Fibroblast of mammary gland (primary cell): ENCODE results near the gene PRDM16.

ENCODE experiments used
- DNase-seq: peaks from one replicate; pipeline ENCODE4 v3.0.0-alpha.2; 2010; ENCODE audit warnings: low read depth
- H3K4me3 ChIP-seq: 2 replicates; pipeline ENCODE4 v1.5.1; 2011; ENCODE audit warnings: low read depth, mild to moderate bottlenecking, low read length, moderate library complexity; ENCODE audit not compliant: control insufficient read depth
- TF ChIP-seq, protein P1 (sequence below): conservative IDR thresholded peaks from 2 replicates; pipeline ENCODE4 v1.5.1; 2011; ENCODE audit warnings: low read depth, low read length, inconsistent platforms; ENCODE audit not compliant: control insufficient read depth, insufficient read depth

Gene PRDM16

DNA sequence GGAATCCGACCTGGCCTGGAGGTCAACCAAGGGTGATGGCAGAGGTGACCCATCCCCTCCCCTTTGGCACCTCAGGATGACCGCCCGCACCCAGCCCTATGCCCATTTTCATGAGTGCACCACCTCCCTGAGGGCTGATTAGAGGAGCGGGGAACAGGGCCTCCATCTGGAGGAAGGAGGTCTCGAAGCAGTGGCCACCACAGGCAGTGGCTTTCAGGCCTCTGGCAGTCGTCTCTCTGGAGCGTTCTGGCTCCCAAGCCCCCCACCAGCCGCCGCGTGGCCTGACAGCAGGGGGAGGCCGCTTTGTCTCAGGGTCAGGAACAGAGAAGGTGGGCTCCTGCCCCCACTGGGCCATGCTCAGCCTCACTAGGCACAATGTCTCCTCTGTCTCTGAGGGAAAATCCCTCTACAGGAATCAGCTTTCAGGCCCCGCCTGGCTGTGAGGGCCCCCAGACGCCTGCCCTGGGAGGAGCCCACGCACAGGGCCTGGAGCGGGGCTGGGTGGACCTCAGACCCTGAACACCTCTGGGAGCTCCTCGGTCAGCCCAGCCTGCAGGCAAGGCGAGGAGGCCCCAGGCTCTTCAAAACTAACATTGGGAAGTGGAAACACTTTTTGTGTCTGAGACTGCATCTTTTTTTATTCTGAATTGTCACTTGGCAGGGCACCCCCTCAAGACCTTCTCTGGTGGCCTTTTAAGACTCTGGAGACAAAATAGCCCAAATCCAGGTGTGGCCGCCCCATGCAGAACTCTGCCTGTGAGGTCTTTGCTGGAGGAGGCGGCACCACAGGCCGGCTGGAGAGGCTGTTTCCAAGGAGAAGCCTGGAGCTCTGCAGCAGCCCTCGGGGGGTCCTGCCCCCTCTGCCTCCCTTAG, 257.7 kb downstream of the PRDM16 start:
- TF ChIP-seq, protein P1, sequence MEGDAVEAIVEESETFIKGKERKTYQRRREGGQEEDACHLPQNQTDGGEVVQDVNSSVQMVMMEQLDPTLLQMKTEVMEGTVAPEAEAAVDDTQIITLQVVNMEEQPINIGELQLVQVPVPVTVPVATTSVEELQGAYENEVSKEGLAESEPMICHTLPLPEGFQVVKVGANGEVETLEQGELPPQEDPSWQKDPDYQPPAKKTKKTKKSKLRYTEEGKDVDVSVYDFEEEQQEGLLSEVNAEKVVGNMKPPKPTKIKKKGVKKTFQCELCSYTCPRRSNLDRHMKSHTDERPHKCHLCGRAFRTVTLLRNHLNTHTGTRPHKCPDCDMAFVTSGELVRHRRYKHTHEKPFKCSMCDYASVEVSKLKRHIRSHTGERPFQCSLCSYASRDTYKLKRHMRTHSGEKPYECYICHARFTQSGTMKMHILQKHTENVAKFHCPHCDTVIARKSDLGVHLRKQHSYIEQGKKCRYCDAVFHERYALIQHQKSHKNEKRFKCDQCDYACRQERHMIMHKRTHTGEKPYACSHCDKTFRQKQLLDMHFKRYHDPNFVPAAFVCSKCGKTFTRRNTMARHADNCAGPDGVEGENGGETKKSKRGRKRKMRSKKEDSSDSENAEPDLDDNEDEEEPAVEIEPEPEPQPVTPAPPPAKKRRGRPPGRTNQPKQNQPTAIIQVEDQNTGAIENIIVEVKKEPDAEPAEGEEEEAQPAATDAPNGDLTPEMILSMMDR: no peak
- DNase-seq: no peak
- no peak overlapping the region for H3K4me3 ChIP-seq

DNA sequence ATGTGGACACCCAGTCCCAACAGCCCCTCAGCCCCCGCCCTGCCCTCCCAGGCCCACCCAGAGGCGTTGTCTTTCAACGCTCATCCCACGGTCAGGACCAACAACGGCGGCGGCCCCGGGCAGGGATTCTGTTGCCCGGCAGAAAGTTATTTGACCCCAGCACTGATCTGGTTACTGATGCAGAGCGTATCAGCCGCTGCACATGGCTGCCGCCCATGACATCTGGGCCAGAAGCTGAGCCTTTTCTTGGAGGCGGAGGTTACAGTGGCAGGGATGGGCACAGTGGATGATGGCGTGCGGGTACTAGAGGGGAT, 258.3 kb downstream of the PRDM16 start:
- TF ChIP-seq, protein P1: no peak
- no peak overlapping the region for H3K4me3 ChIP-seq
- no peak for DNase-seq

DNA sequence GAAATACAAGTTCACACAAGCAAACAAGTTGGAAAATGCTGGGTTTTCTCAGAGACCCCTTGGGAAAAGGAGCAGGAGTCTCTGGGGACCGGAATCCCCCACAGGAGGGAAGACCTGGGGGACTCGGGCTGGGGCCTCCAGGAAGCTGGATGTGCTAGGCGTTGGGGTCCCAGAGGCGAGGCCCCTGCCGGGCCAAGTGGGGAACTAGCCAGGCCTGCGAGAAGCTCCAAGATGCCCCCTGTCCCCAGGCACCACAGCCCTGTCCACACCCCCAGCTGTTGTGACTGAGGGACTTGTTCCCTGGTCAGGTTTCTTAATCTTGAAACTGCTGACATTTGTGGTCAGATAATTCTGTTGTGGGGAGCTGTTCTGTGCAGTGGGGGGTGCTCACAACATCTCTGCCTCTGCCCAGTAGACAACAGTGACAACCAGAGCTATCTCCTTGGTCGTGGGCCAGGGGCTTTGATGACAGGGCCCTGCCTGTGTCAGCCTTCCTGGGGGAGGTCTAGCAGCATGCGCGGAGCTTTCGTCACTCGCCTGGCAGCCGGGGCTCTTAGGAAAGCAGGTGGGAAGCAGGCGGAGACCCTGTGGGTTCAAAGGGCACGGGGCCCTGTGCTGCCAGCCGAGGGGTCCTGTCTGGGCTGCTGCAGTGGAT, 259.1 kb downstream of the PRDM16 start:
- TF ChIP-seq, protein P1: no peak
- no peak overlapping the region for H3K4me3 ChIP-seq
- DNase-seq: no peak

DNA sequence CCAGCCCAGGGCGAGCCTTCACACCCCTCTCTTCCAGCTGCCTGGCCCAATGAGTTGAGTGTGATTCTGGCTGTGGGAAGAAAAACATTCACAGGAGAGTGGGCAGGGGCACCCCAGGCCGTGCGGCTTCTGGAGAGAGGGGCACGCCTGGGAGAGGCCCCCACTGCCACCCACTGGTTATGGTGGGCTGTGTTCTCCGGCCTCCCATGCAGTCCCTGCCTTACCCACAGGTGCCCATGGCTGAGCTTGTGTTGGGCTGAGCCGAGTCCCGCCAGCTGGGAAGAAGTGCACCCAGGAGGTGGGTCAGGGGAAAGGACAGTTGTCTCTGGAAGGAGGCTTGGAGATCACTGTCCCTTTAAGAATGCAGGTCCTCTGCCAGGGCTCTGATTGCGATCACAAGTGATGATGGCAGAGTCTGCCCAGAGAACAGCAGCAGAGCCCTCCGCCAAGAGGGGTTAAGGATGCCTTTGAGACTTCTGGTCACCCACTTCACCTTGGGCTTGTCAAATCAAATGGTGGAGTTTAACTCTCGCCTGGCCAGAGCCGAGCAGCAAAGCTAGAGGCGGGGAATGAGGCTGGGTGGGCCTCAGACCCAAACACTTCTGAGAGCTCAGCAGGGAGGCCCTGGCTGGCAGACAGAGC, 260.8 kb downstream of the PRDM16 start:
- TF ChIP-seq, protein P1: no peak
- DNase-seq: no peak
- H3K4me3 ChIP-seq: no peak overlapping the region

DNA sequence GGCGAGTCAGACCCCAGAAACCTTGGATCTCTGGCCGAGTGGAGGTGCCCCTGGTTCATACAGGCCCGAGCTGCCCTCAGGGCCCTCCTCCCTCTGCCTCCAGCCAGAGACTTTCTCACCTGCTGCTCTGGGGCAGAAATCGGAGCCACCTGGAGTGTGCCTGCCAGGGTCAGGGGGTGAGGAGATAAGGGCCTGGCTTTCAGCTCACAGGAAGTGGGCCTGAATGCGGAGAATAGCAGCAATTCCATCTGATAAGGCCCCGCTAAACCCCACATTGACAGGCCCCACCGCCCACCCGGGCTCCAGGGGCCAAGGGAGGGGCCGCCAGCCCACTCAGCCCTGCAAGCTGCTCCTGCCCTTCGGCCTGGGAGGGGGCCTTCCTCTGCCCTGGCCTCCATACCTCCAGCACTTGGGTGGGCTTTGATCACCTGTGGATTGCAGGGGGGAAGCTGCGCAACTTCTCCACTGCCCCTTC, 261.8 kb downstream of the PRDM16 start:
- TF ChIP-seq, protein P1: no peak

DNA sequence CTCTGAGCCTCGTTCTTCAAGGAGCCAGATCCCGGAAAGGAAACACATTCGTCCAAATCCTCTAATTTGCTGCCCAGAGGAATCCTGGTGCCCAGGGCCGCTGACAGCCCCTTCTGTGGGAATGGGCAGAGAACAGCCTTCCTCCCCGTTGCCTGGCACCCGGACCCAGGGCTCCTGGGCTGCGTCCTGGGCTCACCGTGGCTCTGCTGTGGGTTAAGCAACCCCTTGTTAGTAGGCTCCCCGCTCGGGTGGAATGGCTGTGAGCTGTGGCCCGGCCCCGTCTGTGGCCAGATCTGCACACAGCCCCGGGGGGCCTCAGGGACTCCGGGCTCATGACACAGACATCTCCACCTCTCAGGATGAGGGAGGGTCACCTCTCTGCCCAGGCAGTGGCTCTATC, 262.6 kb downstream of the PRDM16 start:
- DNase-seq: no peak
- TF ChIP-seq, protein P1: no peak
- H3K4me3 ChIP-seq: no peak overlapping the region

More for the DNA sequence above, 261.8 kb downstream of the PRDM16 start:
- no peak overlapping the region for H3K4me3 ChIP-seq
- no peak for DNase-seq
